Transverse colon (tissue), 4 donors: ENCODE results near the gene ARMCX2. TPM values are rescaled to one million over a fixed set of nuclear protein-coding genes. Genes with fewer than 3 reads are reported as not detected.
A peak's percentile ranks its signal among the peaks of the same experiment; 100 is the strongest.

Source experiments
- DNase-seq: peaks from one replicate; pipeline ENCODE4 v3.0.0-alpha.2; 2019
- H3K27ac ChIP-seq, 4 donors: fragments of 200-600 bp; sonication (generic); 2 replicates each; pipeline ENCODE4 v1.5.1; 2016 to 2018; ENCODE audit warnings: inconsistent platforms in 4 of 4
- H3K27me3 ChIP-seq: fragments of 200-600 bp; sonication (generic); 2 replicates; pipeline ENCODE4 v1.5.1; 2017; ENCODE audit warnings: inconsistent platforms
- H3K36me3 ChIP-seq, 4 donors: fragments of 200-600 bp; sonication (generic); 2 replicates each; pipeline ENCODE4 v1.5.1; 2017 to 2019; ENCODE audit warnings: inconsistent platforms in 4 of 4
- H3K4me1 ChIP-seq, 4 donors: fragments of 200-600 bp; sonication (generic); 2 replicates each; pipeline ENCODE4 v1.5.1; 2017 to 2020; ENCODE audit warnings: inconsistent platforms in 4 of 4
- H3K4me3 ChIP-seq, 4 donors: fragments of 200-600 bp; sonication (generic); 1 replicate in 1 of 4; 2 replicates in 3 of 4; pipeline versions ENCODE4 v1.5.1 to v1.6.1; 2017 to 2019; ENCODE audit warnings: inconsistent platforms in 4 of 4
- H3K9me3 ChIP-seq, 2 donors: fragments of 200-600 bp; sonication (generic); 2 replicates each; pipeline ENCODE4 v1.5.1; 2017 to 2019; ENCODE audit warnings: inconsistent platforms in 2 of 2
- CTCF ChIP-seq, 5 experiments: fragments of 200-600 bp in 3 of 5; fragments of 450-650 bp in 2 of 5; sonication (generic) in 3 of 5; IDR thresholded peaks; 1 replicate in 2 of 5; 2 replicates in 3 of 5; pipeline ENCODE4 v1.5.1; 2016 to 2017; ENCODE audit warnings: antibody characterized with exemption in 5 of 5, inconsistent platforms in 3 of 5, mild to moderate bottlenecking in 2 of 5, moderate library complexity in 1 of 5
- EP300 ChIP-seq: sonication (generic); formaldehyde crosslinking; IDR thresholded peaks from one replicate; pipeline ENCODE4 v1.6.1; 2017; ENCODE audit warnings: antibody characterized with exemption, low read depth
- POLR2A ChIP-seq: fragments of 450-650 bp; IDR thresholded peaks from one replicate; pipeline ENCODE4 v1.6.1; 2016; ENCODE audit warnings: antibody characterized with exemption, mild to moderate bottlenecking, moderate library complexity
- POLR2AphosphoS5 ChIP-seq, 3 donors: sonication (generic); formaldehyde crosslinking; IDR thresholded peaks; one replicate each; pipeline ENCODE4 v1.6.1; 2016; ENCODE audit warnings: antibody characterized with exemption in 3 of 3
- WGBS, 2 donors: methylation state at CpG; one replicate each; pipeline ENCODE4 v1.1.5; 2018; ENCODE audit warnings: low coverage in 1 of 2; 5-methylcytosine and 5-hydroxymethylcytosine counted together
- in situ Hi-C, 4 donors: fragments of 200-750 bp; cut with MboI; loops; one replicate each; pipeline versions ENCODE4 v1.15.0 to v1.15.1; 2017; ENCODE audit warnings: low sequenced_read_pairs in 3 of 4, low pct_ligation_motif_present in 1 of 4, low pct_unique_long_range_greater_than_20kb in 1 of 4
- intact Hi-C: fragments of 100-400 bp; cut with DNase I; formaldehyde crosslinking; loops from one replicate; pipeline ENCODE4 v1.15.1; 2023; ENCODE audit warnings: low total_unique reads
- total RNA-seq, 4 donors: library from RNA; depleted of rRNA; stranded (reverse); fragments of >200 nt; gene quantifications; one replicate each; pipeline ENCODE4 v1.1.0, GENCODE V29; 2016

The ARMCX2 gene
- total RNA-seq, 4 donors from 2014 or later = 5.9 to 11.7 (median 6.7) TPM

DNA sequence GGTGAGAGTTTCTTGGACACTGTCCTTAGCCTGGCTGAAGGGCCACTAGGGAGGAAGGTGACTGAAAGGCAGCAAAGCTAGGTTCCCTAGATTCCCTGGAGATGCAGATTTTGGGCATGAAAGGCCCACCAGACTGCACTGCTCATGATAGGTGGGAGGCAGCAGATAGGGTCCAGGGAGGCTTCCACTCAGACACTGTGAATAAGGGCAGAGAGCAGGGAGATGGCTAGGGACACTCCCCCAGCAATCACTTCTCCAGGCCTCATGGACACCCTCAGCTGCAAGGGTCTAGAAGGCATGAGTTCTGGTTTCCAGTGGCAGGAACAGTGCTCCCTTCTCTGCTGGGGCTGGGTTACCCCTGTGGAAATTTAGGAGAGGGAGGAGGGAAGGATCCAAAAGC lies 20.1 kb downstream of the ARMCX2 start:
- intact Hi-C loops = no loop called here
- no peak for DNase-seq
- TF ChIP-seq EP300 (no peak), POLR2A (no peak), POLR2AphosphoS5 (IDR thresholded peaks at IDR 0.05) (no peak), CTCF (IDR thresholded peaks at IDR 0.05) (no peak)
- Histone ChIP-seq H3K27ac (no peak overlapping the region), H3K36me3 (no peaks in the 10 kb centered on the region), H3K4me1 (no peaks in the 10 kb centered on the region), H3K9me3 (no peaks in the 10 kb centered on the region), H3K27me3 (no peaks in the 10 kb centered on the region), H3K4me3 (no peak overlapping the region)
- in situ Hi-C loops = loop anchor here in 1 of 4 donors (25.0 kb wide), 1 partner anchor 227 kb away; the partner anchor contains the start of genes GLA and HNRNPH2

DNA sequence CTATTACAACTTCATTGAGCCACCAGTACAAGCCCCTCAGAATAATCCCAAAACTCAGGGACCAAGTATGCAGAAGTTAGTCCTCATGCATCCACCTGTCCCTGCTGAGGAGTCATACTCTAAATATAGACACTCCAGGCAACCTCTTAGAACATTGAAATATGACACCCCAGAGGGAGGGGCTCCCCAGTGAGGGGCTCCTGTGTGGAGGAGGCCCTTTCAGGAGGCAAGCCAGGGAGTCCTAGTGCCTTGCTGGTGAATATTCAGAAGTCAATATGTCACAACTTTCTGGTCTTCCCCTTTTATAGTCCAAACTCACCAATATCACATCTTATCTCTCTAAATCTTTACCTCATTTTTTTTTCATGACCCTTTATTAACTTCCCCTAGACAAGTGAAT lies 40.3 kb downstream of the ARMCX2 start:
- no peak for DNase-seq
- no peak overlapping the region for H3K4me3 ChIP-seq
- peaks cover 0 to 11% (median 1%) of the 10 kb centered on the region in 4 donors for H3K4me1 ChIP-seq
- H3K27me3 ChIP-seq = no peaks in the 10 kb centered on the region
- H3K9me3 ChIP-seq = no peaks in the 10 kb centered on the region
- TF ChIP-seq POLR2AphosphoS5 (IDR thresholded peaks at IDR 0.05) (no peak), POLR2A (no peak), EP300 (no peak), CTCF (IDR thresholded peaks at IDR 0.05) (no peak)
- no peak overlapping the region for H3K27ac ChIP-seq
- in situ Hi-C loops = no loop called here
- no peaks in the 10 kb centered on the region for H3K36me3 ChIP-seq
- intact Hi-C loops = loop anchor here (5.0 kb wide), 1 partner anchor 537 kb away; no protein-coding TSS in a partner anchor

- no peaks in the 10 kb centered on the region for H3K27me3 ChIP-seq
- H3K4me3 ChIP-seq = peak within 1 kb of the TSS; percentile 48 to 71 (median 60)
- H3K4me1 ChIP-seq = peaks cover 0 to 8% (median 0%) of the 10 kb centered on the region in 4 donors
- TF ChIP-seq CTCF (IDR thresholded peaks at IDR 0.05) = peak; percentile 4 to 27 (median 20)
- no peak for TF ChIP-seq POLR2A
- peak; percentile 19 to 53 (median 49) for TF ChIP-seq POLR2AphosphoS5 (IDR thresholded peaks at IDR 0.05)
- no peak for TF ChIP-seq EP300
- WGBS, 2 donors = 47% methylated on average over 39 of the region's 39 CpGs; no CpG with 5 or more reads in 1 of the 2 donors
- no peaks in the 10 kb centered on the region for H3K9me3 ChIP-seq
- in situ Hi-C loops (no loop called here), intact Hi-C loops (loop anchor here (5.0 kb wide), 1 partner anchor 535 kb away; no protein-coding TSS in a partner anchor)
- no peaks in the 10 kb centered on the region for H3K36me3 ChIP-seq
- DNase-seq = peak; percentile 80
- peak within 1 kb of the TSS; percentile 81 to 89 (median 82) for H3K27ac ChIP-seq
Observed at GRCh38 chrX:101617211-101618191, 42.1 kb downstream of the ARMCX2 start, which contains the start of gene ARMCX6. TSS of gene ARMCX6 (minus strand) at chrX:101618000. CDS start at chrX:101616620, 1,380 bp downstream.

GRCh38 chrX:101605728-101606127 lies 53.9 kb downstream of the ARMCX2 start:
- in situ Hi-C loops (no loop called here), intact Hi-C loops (no loop called here)
- TF ChIP-seq EP300 = no peak
- TF ChIP-seq POLR2AphosphoS5 (IDR thresholded peaks at IDR 0.05) = no peak
- no peak for TF ChIP-seq POLR2A
- no peak for TF ChIP-seq CTCF (IDR thresholded peaks at IDR 0.05)
- WGBS, 2 donors = 21% methylated on average over 1 of the region's 1 CpG; no CpG with 5 or more reads in 1 of the 2 donors
- H3K27me3 ChIP-seq = no peaks in the 10 kb centered on the region
- no peak for DNase-seq
- H3K27ac ChIP-seq = no peak overlapping the region
- no peaks in the 10 kb centered on the region for H3K36me3 ChIP-seq
- no peaks in the 10 kb centered on the region for H3K4me1 ChIP-seq
- H3K9me3 ChIP-seq = no peaks in the 10 kb centered on the region
- H3K4me3 ChIP-seq = no peak overlapping the region
